ENCODE results near the gene VSX2.

GRCh38 chr14:74267588-74267987, 28.3 kb downstream of the VSX2 start:
- TF ChIP-seq CTCF (IDR thresholded peaks at IDR 0.05) (no peak), EZH2 (IDR thresholded peaks at IDR 0.05; ENCODE audit: borderline replicate concordance, insufficient read depth, low read depth, low read length, poor library complexity, severe bottlenecking) (no peak)
